SK-N-SH (cell line): ENCODE measurements around the gene SLC38A2.

ENCODE experiments used
- NFIC ChIP-seq: IDR thresholded peaks from 2 replicates; pipeline ENCODE4 v1.4.0; 2012; ENCODE audit warnings: borderline replicate concordance
- RCOR1 ChIP-seq: fragments of 150-350 bp; IDR thresholded peaks from 2 replicates; pipeline ENCODE4 v1.6.1; 2017; ENCODE audit warnings: antibody characterized with exemption, low read length
- TEAD4 ChIP-seq: IDR thresholded peaks from 2 replicates; pipeline ENCODE4 v1.4.0; 2012; ENCODE audit warnings: mild to moderate bottlenecking, borderline replicate concordance; ENCODE audit not compliant: insufficient read depth
- YY1 ChIP-seq: IDR thresholded peaks from 2 replicates; pipeline ENCODE4 v1.4.0; 2012; ENCODE audit warnings: low read depth, mild to moderate bottlenecking
- TF ChIP-seq, protein P1 (sequence below): fragments of 200-600 bp; sonication (generic); IDR thresholded peaks from 2 replicates; pipeline ENCODE4 v1.6.1; 2017; ENCODE audit warnings: antibody characterized with exemption, mild to moderate bottlenecking, moderate library complexity

GRCh38 chr12:46351886-46352650 lies 20.5 kb downstream of the SLC38A2 start:
- TF ChIP-seq, protein P1, sequence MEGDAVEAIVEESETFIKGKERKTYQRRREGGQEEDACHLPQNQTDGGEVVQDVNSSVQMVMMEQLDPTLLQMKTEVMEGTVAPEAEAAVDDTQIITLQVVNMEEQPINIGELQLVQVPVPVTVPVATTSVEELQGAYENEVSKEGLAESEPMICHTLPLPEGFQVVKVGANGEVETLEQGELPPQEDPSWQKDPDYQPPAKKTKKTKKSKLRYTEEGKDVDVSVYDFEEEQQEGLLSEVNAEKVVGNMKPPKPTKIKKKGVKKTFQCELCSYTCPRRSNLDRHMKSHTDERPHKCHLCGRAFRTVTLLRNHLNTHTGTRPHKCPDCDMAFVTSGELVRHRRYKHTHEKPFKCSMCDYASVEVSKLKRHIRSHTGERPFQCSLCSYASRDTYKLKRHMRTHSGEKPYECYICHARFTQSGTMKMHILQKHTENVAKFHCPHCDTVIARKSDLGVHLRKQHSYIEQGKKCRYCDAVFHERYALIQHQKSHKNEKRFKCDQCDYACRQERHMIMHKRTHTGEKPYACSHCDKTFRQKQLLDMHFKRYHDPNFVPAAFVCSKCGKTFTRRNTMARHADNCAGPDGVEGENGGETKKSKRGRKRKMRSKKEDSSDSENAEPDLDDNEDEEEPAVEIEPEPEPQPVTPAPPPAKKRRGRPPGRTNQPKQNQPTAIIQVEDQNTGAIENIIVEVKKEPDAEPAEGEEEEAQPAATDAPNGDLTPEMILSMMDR, result no peak
- TF ChIP-seq RCOR1, result no peak
- no peak for TF ChIP-seq YY1
- no peak for TF ChIP-seq TEAD4
- TF ChIP-seq NFIC, result no peak
